Glutamatergic neuron (in vitro differentiated cells): ENCODE results near the gene PAEP. TPM values are rescaled to one million over a fixed set of nuclear protein-coding genes. Genes with fewer than 3 reads are reported as not detected.
"Not testable (repeated sequence)": the region's sequence is repeated elsewhere in the genome, so short reads cannot be mapped to it uniquely, and the experiment has no call there.

ENCODE experiments used
- DNase-seq: peaks from one replicate; pipeline ENCODE4 v3.0.0; 2022
- H3K27ac Mint-ChIP-seq: one replicate; pipeline ENCODE4 v1.8.0; 2020; ENCODE audit warnings: mild to moderate bottlenecking, mixed read lengths, inconsistent platforms; ENCODE audit not compliant: unreplicated experiment
- H3K27me3 Mint-ChIP-seq: one replicate; pipeline ENCODE4 v1.8.0; 2020; ENCODE audit warnings: mild to moderate bottlenecking, moderate library complexity, mixed read lengths, inconsistent platforms; ENCODE audit not compliant: unreplicated experiment
- H3K36me3 Mint-ChIP-seq: one replicate; pipeline ENCODE4 v1.8.0; 2020; ENCODE audit warnings: mild to moderate bottlenecking, mixed read lengths, inconsistent platforms; ENCODE audit not compliant: unreplicated experiment
- H3K4me1 Mint-ChIP-seq: one replicate; pipeline ENCODE4 v1.8.0; 2020; ENCODE audit warnings: mild to moderate bottlenecking, low read depth, mixed read lengths, inconsistent platforms; ENCODE audit not compliant: unreplicated experiment
- H3K4me3 Mint-ChIP-seq: one replicate; pipeline ENCODE4 v1.8.0; 2020; ENCODE audit warnings: mild to moderate bottlenecking, mixed read lengths, inconsistent platforms; ENCODE audit not compliant: unreplicated experiment
- H3K9me3 Mint-ChIP-seq: one replicate; pipeline ENCODE4 v1.8.0; 2020; ENCODE audit warnings: mild to moderate bottlenecking, moderate library complexity, mixed read lengths, inconsistent platforms; ENCODE audit not compliant: unreplicated experiment
- total RNA-seq: library from RNA; stranded (reverse); fragmentation: NEBNext Ultra II Directional; extraction: Animal tissue kit (Norgen Biotek cat#: 25700); gene quantifications from one replicate; pipeline ENCODE4 v1.2.1, GENCODE V29; 2021; ENCODE audit not compliant: unreplicated experiment
- TF ChIP-seq, protein P1 (sequence below): fragments of 200-600 bp; sonication (generic); IDR thresholded peaks from one replicate; pipeline ENCODE4 v1.5.0; 2021; ENCODE audit not compliant: partially characterized antibody, unreplicated experiment

Gene PAEP
- total RNA-seq, 1 donor from 2014 or later = not detected

DNA sequence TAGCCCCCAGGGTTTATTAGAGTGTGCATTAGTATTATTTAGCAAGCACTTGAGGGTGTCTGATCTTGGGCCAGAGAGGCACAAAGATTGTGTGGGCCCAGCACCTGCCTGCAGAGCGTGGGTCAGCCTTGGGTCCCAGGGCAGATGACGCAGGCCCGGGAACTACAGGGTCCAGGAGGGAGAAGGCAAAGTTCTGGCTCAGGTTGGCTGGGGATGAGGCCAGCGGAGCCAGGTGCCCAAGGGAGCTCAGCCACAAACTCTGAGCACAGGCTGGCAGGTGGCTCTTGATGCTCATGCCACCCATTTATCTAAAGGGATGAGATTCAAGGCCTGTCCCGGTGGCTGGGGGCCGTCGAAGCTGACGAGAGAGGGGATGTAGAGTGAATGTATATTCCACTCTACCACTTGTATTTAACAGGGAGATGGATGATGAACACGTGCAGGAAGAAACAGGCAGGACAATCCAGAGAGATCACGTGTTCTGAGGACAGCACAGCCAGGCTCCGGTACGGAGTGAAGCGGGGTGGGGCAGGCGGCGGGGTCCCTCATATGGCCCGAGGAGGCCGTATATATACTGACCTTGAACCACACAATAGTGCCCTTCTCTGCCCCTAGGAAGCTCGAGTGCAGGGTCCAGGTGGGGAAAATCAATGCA lies 16.4 kb upstream of the PAEP start:
- Mint-ChIP-seq H3K9me3 (peaks cover 6% of the 10 kb centered on the region), H3K27ac (no peak overlapping the region), H3K36me3 (peaks cover 5% of the 10 kb centered on the region), H3K4me1 (no peaks in the 10 kb centered on the region), H3K4me3 (no peak overlapping the region), H3K27me3 (peaks cover 2% of the 10 kb centered on the region)
- TF ChIP-seq, protein P1, sequence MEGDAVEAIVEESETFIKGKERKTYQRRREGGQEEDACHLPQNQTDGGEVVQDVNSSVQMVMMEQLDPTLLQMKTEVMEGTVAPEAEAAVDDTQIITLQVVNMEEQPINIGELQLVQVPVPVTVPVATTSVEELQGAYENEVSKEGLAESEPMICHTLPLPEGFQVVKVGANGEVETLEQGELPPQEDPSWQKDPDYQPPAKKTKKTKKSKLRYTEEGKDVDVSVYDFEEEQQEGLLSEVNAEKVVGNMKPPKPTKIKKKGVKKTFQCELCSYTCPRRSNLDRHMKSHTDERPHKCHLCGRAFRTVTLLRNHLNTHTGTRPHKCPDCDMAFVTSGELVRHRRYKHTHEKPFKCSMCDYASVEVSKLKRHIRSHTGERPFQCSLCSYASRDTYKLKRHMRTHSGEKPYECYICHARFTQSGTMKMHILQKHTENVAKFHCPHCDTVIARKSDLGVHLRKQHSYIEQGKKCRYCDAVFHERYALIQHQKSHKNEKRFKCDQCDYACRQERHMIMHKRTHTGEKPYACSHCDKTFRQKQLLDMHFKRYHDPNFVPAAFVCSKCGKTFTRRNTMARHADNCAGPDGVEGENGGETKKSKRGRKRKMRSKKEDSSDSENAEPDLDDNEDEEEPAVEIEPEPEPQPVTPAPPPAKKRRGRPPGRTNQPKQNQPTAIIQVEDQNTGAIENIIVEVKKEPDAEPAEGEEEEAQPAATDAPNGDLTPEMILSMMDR = no peak
- DNase-seq = no peak

DNA sequence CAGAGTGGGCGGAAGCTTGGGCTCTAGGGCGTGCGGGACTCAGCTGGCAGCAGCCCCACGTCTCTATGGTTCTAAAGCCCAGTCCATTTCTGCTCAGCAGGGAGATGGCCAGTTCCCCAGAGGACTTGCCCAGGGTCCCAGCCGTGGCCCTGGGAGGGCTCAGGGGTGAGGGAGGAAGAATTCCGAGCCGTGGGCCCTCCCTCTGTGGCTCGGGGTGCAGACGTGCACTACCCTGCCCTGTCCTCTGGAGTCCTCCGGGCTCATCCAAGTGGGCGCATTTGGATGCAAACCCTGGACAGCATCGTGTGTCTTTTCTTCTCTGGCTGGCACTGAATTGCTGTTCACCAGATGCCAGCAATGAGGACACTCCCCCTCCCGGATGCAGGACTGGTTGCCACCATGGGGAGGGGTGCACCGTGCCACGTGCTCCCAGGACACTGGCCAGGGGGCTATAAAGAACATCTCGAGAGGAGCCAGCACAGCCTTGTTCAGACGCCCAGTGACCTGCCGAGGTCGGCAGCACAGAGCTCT lies 15.8 kb upstream of the PAEP start, which contains the start of gene OBP2A:
OBP2A (plus strand) TSS at position 481 of the 531 bp plus-strand sequence. CDS start 55 bp downstream, outside the sequence.
- not testable (repeated sequence) for H3K9me3 Mint-ChIP-seq, H3K4me3 Mint-ChIP-seq, H3K27ac Mint-ChIP-seq, H3K4me1 Mint-ChIP-seq, H3K27me3 Mint-ChIP-seq, H3K36me3 Mint-ChIP-seq, DNase-seq

DNA sequence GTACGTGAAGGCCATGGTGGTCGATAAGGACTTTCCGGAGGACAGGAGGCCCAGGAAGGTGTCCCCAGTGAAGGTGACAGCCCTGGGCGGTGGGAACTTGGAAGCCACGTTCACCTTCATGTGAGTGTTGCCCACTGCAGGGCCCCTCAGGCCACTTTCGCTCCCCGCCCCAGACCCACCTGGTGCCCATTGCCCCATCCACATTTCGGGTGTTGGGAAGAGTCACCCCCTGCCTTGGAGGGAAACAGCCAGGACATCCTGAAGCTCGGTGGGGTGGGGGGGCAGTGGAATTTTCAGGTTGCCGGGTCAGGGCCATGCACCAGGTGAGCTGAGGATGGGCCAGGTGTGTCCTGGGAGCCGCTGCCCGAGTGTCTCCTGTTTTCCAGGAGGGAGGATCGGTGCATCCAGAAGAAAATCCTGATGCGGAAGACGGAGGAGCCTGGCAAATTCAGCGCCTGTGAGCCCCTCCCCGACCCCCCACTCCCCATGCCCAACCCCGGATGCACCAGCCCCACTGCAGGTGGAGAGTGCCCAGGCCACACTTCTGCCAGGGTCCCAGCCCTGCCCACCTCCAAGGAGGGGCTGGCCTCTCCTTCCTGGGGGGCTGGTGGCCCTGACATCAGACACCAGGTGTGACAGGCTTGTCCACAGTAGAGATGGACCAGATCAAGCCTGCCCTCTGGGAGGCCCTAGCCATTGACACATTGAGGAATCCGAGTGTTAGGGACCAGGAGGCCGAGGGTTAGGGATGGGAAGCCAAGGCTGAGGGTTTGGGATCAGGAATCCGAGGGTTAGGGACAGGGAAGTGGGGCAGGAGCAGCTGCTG lies 14.6 kb upstream of the PAEP start:
- H3K27ac Mint-ChIP-seq, DNase-seq, H3K36me3 Mint-ChIP-seq, H3K9me3 Mint-ChIP-seq, H3K4me1 Mint-ChIP-seq, H3K27me3 Mint-ChIP-seq, H3K4me3 Mint-ChIP-seq: not testable (repeated sequence)

- DNase-seq = no peak
- peaks cover 6% of the 10 kb centered on the region for H3K27me3 Mint-ChIP-seq
- H3K4me3 Mint-ChIP-seq = no peak overlapping the region
- H3K27ac Mint-ChIP-seq = no peak overlapping the region
- TF ChIP-seq, protein P1 = no peak
- H3K4me1 Mint-ChIP-seq = no peaks in the 10 kb centered on the region
- peaks cover 8% of the 10 kb centered on the region for H3K9me3 Mint-ChIP-seq
- peaks cover 9% of the 10 kb centered on the region for H3K36me3 Mint-ChIP-seq
Measured at GRCh38 chr9:135547756-135548736, 13.5 kb upstream of the PAEP start.

- H3K27me3 Mint-ChIP-seq, H3K27ac Mint-ChIP-seq, H3K36me3 Mint-ChIP-seq, H3K9me3 Mint-ChIP-seq, H3K4me3 Mint-ChIP-seq, H3K4me1 Mint-ChIP-seq, DNase-seq: not testable (repeated sequence)
Measured at GRCh38 chr9:135549478-135550343, 11.8 kb upstream of the PAEP start.
